Measurements from ENCODE around the gene MEIKIN.
"Not testable (repeated sequence)": the region's sequence is repeated elsewhere in the genome, so short reads cannot be mapped to it uniquely, and the experiment has no call there.

MEIKIN gene

DNA sequence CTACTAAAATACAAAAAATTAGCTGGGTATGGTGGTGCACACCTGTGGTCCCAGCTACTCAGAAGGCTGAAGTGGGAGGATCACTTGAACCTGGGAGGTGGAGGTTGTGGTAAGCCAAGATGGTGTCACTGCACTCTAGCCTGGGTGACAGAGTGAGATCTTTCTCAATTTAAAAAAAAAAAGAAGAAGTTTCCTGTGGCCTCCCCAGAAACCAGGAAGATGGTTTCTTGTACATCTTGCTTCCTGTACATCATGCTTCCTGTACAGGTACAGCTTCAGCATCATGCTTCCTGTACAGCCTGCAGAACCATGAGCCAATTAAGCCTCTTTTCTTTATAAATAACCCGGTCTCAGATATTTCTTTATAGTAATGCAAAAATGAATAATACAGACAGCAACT, 43.2 kb downstream of the MEIKIN start:
- DNase-seq, result not testable (repeated sequence)

DNA sequence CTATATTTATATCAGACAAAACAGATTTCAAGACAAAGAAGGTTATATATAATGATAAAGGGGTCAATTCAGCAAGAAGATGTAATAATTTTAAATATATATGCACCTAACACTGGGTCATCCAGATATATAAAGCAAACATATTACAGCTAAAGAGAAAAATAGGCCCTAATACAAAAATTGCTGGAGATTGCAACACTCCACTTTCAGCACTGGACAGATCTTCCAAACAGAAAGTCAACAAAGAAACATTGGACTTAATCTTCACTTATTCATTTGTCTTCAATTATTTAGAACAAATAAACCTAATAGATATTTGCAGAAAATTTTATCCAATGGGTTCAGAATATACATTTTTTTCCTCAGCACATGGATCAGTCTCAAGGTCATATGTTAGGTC, 45.8 kb downstream of the MEIKIN start:
- DNase-seq, result no peak

DNA sequence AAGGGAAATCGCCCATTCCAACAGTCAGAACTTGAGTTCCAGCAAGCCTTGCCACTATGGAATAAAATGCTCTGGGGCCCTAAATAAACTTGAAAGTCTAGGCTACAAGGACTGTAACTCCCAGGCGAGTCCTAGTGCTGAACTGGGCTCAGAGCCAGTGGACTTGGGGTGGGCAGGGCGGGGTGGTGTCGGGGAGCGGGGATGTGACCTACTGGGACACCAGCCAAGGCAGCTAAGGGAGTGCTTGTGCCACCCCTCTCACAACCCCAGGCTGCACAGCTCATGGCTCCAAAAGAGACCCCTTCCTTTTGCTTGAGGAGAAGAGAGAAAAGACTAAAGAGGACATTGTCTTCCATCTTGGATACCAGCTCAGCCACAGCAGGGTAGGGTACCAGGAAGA, 61.5 kb downstream of the MEIKIN start:
- DNase-seq, result no peak

DNA sequence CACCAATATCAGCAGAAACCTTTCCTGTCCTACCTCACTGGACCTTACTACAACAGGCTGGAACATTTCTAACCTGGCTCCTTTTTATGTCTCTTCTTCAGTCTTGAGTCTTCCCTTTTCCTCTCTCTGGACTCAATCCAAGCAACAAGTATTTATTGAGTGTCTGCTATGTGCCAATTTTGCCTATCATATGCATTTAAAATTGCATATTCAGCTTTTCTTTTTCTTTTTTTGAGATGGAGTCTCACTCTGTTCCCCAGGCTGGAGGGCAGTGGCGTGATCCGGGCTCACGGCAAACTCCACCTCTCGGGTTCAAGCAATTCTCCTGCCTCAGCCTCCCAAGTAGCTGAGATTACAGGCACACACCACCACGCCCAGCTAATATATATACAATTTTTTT, 65.8 kb downstream of the MEIKIN start:
- no peak for DNase-seq

DNA sequence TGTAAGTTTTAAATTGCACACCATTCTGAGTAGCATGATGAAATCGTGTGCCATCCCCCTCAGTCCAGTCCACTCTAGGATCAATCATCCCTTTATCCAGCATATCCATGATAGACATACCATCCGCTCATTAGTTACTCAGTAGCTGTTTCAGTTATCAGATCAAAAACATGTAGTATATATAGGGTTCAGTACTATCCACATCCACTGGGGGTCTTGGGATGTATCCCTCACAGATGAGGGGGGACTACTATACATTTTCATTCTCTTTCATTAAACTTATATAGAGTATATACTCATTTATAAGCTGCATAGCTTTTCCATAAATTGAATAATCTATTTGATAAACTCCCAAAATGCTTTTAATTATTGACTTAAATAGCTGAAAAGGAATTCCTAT, 67.6 kb downstream of the MEIKIN start:
- no peak for DNase-seq

DNA sequence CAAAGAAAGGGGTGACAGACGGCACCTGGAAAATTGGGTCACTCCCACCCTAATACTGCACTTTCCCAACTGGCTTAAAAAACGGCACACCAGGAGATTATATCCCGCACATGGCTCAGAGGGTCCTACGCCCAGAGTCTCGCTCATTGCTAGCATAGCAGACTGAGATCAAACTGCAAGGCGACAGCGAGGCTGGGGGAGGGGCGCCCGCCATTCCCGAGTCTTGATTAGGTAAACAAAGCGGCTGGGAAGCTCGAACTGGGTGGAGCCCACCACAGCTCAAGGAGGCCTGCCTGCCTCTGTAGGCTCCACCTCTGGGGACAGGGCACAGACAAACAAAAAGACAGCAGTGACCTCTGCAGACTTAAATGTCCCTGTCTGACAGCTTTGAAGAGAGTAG, 74.2 kb downstream of the MEIKIN start:
- DNase-seq, result not testable (repeated sequence)

DNA sequence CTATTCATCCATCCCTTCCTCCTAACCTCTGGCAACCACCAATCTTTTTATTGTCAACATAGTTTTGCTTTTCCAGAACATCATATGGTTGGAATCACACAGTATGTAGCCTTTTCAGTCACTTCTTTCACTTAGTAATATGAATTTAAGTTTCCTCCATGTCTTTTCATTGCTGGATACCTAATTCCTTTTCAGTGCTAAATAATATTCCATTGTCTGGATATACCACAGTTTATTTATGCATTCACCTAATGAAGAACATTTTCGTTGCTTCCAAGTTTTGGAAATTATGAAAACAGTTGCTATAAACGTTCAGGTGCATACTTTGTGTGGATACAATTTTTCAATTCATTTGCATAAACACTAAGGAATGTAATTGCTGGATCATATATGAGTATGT, 77.9 kb downstream of the MEIKIN start:
- no peak for DNase-seq

DNA sequence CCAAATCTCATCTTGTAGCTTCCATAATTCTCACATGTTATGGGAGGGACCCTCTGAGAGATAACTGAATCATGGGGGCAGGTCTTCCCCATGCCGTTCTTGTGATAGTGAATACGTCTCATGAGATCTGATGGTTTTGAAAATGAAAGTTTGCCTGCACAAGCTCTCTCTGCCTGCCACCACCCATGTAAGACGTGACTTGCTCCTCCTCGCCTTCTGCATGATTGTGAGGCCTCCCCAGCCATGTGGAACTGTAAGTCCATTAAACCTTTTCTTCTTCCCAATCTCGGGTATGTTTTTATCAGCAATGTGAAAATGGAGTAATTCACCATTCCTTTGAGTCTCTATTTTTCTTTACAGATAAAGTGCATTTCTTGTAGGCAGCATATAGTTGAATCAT, 81.8 kb downstream of the MEIKIN start:
- no peak for DNase-seq

DNA sequence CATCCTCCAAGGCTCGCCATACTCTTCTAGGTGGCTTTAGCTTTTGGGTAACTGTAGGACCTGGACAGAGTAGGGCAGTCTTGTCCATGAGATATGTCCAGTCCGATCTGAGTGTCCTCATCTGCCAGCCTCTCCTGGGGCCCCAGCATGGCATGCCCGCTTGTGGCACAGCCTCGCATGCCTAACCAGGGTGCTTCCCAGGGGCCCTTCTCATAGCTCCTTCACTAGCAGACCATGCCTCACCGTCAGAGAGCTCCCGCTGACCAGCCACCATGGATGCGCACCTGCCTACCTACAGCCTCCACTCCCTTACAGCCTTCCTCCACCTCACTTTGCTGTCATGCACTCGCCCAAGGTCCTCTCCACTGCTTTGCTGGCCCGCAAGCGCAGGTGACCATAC, 88.1 kb downstream of the MEIKIN start:
- no peak for DNase-seq

DNA sequence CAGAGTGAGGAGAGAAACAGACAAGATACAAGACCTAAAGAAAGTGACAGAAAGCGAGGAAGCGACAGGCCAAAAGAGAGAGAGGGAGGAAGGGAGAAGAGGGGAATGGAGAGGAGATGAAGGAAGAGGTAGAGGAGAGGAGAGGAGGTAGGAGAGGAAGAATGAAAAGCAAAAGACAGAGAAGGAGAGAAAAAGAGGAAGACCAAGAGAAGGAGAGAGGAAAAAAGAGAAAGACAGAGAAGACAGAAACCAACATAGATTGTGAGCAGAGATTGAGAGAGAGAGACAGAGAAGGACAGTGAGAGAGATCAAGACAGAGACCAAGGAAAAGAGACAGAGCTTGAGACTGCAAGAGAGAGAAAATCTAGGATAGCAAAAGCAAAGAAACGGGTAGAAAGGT, 90.0 kb downstream of the MEIKIN start:
- no peak for DNase-seq

DNA sequence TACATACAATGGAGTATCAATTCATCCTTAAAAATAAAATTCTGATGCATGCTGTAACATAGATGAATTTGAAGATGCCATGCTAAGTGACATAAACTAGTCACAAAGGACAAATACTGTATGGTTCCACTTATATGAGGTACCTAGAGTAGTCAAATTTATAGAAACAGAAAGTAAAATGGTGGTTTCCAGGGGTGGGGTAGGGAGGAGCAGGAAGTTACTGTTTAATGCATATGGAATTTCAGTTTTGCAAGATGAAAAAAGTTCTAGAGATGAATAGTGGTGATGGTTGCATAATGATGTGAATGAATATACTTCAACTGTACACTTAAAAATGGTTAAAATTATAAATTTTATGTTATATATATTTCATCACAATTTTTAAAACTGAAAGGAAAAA, 91.3 kb downstream of the MEIKIN start:
- no peak for DNase-seq

DNA sequence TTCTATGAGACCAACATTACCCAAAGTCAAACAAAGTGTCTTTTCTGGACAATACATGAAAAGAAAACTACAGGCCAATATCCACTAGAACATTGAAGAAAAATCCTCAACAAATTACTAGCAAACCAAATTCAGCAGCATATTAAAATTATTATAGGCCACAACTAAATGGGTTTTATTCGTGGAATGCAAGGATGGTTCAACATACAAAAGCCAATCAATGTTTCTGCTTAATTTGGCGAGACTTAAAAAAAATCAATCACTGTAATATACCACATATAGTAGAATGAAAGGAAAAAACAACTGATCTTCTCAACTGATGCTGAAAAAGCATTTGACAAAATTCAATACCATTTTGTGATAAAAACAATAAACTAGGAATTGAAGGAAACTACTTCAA, 96.8 kb downstream of the MEIKIN start:
- no peak for DNase-seq

DNA sequence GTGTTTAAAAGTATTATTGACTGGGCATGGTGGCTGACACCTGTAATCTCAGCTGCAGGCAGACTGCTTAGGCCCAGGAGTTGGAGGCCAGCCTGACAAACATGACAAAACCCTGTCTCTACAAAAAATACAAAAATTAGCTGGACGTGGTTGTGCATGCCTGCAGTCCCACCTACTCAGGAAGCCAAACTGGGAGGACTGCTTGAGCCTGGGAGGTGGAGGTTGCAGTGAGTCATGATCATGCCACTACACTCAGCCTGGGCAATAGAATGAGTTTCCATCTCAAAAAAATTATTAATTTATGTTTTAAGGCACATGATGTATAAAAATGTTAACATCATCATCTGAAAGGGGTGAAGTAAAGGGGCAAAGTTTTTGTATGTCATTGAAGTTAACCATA, 98.9 kb downstream of the MEIKIN start:
- no peak for DNase-seq

DNA sequence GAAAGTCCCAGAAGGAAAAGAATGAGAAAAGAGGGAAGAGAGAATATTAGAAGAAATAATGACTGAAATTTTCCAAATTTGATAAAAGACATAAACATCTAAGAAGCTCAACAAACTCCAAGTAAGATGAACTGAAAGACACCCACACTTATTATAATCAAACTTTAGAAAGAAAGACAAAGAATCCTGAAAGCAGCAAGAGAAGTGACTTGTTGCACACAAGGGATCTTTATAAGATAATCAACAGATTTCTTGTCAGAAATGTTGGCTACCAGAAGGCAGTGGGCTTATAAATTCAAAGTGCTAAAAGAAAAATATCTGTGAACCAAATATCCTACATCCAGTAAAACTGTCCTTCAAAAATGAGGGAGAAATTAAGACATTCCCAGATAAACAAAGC, 99.6 kb downstream of the MEIKIN start:
- DNase-seq, result no peak

DNA sequence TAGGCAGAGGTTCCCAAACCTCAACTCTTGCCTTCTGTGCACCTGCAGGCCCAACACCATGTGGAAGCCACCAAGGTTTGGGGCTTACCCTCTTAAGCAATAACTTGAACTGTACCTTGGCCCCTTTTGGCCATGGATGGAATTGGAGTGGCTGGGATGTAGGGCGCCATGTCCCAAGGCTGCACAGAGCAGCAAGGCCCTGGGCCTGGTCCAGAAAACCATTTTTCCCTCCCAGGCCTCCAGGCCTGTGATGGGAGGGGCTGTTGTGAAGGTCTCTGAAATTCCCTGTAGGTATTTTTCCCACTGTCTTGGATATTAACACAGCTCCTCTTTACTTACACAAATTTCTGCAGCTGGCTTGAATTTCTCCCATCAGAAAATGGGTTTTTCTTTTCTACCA, 102.5 kb downstream of the MEIKIN start:
- not testable (repeated sequence) for DNase-seq

DNA sequence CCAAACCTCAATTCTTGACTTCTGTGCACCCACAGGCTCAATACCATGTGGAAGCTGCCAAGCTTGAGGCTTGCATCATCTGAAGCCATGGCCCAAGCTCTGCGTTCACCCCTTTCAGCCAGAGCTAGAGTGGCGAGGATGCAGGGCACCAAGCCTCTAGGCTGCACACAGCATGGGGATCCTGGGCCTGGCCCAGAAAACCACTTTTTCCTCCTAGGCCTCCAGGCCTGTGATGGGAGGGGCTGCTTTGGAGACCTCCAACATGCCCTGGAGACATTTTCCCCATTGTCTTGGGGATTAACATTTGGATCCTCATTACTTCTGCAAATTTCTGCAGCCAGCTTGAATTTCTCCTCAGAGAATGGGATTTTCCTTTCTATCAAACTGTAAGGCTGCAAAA, 112.8 kb downstream of the MEIKIN start:
- not testable (repeated sequence) for DNase-seq

DNA sequence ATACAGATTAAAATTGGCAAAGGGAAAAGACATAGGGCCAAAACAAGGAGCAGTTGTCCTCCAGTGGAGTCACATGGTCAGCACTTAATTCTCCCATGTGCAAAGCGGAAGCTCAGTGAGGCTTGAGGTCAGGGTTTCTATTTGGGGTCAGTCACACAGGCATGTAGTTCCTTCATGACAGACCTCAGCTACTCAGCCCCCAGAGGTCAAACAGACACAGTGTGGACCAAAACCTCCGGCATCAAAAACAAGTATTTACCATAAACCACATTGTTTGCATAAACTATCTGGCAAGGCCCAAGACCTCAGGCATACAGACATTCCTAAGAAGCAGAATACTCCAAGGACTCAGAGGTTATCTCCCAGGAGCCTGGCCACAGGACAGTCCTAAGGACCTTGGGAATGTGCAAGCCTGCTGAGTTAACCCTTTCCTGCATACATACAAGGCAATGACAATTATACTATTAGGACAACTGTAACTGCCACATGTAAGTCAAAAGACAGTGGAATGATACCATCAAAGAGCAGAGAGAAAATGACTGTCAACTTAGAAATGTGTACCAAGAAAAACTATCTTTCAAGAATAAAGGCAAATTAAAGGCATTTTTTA, 120.0 kb downstream of the MEIKIN start:
- DNase-seq, result no peak

DNA sequence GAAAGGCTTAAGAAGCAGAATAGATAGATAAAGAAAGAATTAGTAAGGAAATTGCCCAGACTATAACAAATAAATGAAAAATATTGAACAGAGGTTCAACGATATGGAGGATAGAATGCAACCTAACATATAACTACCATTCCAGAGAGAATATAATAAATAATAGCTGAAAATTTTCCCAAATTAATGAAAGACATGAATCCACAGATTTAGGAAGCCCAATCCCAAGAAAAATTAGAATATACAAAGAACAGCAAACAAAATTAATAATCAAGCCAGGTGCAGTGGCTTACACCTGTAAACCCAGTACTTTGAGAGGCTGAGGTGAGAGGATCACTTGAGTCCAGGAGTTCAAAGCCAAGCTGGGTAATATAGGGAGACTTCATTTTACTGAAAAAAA, 120.8 kb downstream of the MEIKIN start:
- DNase-seq, result no peak

DNA sequence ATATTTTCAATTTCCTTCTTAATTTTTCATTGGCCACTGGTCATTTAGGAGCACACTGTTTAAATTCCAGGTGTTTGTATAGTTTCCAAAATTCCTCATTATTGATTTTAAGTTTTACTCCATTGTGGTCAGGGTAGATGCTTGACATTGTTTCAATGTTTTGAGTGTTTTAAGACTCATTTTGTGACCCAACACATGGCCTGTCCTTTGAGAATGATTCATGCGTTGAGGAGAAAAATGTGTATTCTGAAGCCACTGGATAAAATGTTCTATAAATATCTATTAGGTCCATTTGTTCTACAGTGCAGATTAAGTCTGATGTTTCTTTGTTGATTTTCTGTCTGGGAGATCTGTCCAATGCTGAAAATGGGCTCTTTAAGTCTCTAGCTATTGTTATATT, 124.2 kb downstream of the MEIKIN start:
- DNase-seq, result no peak

DNA sequence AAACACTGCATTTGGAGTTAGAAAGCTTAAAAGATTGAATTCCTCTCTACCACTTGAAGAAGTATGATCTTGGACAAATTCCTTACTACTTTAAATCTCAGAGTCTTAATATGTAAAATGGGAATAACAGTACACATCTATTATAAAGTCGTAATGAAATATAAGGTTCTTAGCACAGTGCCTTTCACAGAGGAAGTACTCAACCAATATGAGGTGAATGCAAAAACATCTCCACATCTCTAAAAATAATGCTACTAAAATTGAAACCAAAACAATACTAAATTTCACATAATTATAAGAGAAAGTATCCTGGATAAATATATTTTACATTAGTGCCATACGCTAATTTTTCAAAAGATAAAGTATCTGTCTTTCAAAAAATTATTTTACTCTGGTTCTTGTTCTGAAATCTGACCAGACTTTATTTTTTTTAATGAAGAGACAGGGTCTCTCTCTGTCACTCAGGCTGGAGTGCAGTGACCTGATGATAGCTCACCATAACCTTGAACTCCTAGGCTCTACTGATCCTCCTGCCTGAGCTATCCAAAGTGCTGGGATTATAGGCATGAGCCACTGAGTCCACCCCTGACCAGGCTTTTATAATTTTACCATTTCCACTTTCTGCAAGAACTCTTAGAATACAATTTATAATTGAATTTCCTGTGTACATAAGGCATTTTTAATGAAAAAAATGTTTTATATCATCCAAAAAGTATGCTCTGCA, 127.3 kb downstream of the MEIKIN start:
- no peak for DNase-seq

DNA sequence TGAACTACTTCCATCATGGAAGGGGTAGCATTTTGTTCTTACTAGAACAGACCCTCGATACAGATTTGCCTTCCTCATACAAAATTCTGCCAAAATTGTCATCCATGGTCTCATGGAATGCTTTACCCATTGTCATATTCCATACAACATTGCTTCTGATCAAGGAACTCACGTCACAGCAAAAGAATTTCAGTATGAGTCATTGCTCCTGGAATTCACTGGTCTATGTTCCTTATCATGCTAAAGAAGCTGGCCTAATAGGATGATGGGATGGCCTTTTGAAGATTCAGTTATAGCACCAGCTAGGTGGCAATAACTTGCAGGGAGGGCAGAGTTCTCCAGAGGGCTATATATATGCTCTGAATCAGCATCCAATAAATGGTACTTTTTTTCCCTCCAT, 130.5 kb downstream of the MEIKIN start:
- DNase-seq, result no peak

DNA sequence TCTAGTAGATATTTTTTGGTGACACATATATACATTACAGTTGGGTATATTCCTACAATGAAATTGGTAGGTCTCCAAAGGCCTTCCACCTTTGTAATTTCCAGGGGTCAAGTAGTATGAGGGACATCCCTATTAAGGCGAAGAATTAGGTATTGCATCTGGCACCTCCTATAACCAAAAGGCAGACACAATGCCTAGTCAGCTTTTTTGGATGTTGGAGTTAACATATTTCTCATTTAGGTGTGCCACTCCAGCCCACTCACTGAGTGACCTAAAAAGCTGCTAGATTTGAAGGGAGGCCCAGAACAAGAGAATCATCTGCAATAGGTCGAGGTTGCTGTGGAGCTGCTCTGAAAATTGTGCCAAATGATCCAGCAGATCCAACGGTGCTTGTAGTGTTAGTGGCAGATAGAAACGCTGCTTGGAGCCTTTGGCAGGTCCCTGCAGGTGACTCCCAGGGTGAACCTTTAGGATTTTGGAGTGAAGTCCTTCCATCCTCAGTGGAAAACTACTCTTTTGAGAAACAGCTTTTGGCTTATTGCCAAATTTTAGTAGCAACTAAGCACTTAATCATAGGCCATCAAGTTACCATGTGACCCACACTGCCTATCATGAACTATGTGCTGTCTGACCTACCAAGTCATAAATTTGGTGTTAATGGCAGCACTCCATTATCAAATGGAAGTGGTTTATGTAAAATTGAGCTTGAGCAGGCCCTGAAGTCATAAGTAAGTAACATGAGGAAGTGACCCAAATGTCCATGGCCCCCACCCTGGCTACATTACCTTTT, 132.9 kb downstream of the MEIKIN start:
- DNase-seq, result no peak

DNA sequence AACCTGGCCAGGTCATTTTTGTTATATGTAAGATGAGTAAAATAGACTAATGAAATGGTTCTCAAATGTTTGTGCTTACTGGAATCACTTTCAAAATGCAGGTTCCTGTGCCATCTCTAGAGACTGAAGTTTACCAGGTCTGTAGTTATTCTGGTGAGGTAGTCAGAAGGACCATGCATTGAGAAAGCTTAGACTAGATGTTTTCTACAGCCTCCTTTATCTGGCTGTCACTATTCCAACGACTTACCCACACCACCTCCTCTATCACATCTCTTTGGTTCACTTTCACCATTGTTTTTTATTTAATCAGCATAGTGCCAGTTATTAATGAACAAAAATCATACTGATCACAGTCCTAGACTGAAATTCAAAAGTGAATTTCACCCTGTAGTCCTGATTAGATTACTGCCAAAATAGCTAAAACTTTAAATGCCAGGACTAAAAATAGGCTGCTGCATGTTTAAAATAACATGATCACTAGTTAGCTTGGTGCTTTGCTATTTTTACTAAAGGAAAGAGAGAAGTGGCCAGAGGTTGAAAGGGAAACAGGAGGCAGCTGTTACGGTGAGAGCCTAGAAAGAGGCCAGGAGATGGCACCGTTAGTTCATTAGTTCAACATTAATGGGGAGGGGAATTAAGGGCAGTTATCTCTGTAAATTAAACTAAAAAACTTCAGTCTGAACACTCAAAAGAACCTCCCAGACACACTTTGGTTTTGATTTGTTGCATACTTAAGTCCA, 134.8 kb downstream of the MEIKIN start:
- no peak for DNase-seq

Data from activated CD4-positive, CD25-positive, alpha-beta regulatory T cell treated with anti-CD3 and anti-CD28 coated beads, Interleukin-2, amount 50 U/mL, for 72 hours (primary cell).